Lower leg skin (tissue), 3 donors: ENCODE measurements around the gene ZNF653.
"Not testable (repeated sequence)": the region's sequence is repeated elsewhere in the genome, so short reads cannot be mapped to it uniquely, and the experiment has no call there.

Source experiments
- POLR2A ChIP-seq, 2 donors: fragments of 450-650 bp; IDR thresholded peaks; one replicate each; pipeline ENCODE4 v1.6.1; 2016 to 2017; ENCODE audit warnings: antibody characterized with exemption in 2 of 2, mild to moderate bottlenecking in 1 of 2, moderate library complexity in 1 of 2
- TF ChIP-seq, protein P1 (sequence below), 3 donors: fragments of 450-650 bp; IDR thresholded peaks; one replicate each; pipeline ENCODE4 v1.5.1; 2016; ENCODE audit warnings: antibody characterized with exemption in 3 of 3, mild to moderate bottlenecking in 3 of 3, moderate library complexity in 2 of 3

DNA sequence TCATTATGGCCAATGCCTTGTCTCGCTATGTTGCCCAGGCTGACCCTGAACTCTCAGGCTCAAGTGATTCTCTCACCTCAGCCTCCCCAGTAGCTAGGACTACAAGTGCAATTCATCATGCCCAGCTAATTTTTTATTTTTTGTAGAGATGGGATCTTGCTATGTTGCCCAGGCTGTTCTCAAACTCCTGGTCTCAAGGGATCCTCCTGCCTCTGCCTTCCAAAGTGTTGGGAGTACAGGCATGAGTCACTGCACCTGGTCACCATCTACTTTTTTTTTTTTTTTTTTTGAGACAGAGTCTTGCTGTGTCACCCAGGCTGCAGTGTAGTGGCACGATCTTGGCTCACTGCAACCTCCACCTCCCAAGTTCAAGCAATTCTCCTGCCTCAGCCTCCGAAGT, 30.3 kb downstream of the ZNF653 start:
- TF ChIP-seq, protein P1, sequence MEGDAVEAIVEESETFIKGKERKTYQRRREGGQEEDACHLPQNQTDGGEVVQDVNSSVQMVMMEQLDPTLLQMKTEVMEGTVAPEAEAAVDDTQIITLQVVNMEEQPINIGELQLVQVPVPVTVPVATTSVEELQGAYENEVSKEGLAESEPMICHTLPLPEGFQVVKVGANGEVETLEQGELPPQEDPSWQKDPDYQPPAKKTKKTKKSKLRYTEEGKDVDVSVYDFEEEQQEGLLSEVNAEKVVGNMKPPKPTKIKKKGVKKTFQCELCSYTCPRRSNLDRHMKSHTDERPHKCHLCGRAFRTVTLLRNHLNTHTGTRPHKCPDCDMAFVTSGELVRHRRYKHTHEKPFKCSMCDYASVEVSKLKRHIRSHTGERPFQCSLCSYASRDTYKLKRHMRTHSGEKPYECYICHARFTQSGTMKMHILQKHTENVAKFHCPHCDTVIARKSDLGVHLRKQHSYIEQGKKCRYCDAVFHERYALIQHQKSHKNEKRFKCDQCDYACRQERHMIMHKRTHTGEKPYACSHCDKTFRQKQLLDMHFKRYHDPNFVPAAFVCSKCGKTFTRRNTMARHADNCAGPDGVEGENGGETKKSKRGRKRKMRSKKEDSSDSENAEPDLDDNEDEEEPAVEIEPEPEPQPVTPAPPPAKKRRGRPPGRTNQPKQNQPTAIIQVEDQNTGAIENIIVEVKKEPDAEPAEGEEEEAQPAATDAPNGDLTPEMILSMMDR (IDR thresholded peaks at IDR 0.05), result not testable (repeated sequence)
- TF ChIP-seq POLR2A (IDR thresholded peaks at IDR 0.05), result not testable (repeated sequence)
